B cell (primary cell): ENCODE results near the gene HPX.

Experiments
- EZH2 ChIP-seq: IDR thresholded peaks from 2 replicates; pipeline ENCODE4 v1.6.1; 2012; ENCODE audit warnings: borderline replicate concordance, low read depth, mild to moderate bottlenecking, moderate library complexity, low read length; ENCODE audit not compliant: insufficient read depth, poor library complexity, severe bottlenecking
- TF ChIP-seq, protein P1 (sequence below): fragments of 200-600 bp; IDR thresholded peaks from one replicate; pipeline ENCODE4 v1.8.0; 2022; ENCODE audit warnings: antibody characterized with exemption, mild to moderate bottlenecking

DNA sequence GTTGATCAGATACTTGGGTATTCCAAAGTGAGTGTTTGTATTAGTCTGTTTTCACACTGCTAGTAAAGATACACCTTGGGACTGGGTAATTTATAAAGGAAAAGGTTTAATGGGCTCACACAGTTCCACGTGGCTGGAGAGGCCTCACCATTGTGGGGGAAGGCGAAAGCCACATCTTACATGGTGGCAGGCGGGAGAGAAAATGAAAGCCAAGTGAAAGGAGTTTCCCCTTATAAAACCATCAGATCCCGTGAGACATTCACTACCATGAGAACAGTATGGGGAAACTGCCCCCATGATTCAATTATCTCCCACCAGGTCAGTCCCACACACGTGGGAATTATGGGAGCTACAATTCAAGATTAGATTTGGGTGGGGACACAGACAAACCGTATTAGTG lies 47.6 kb upstream of the HPX start:
- TF ChIP-seq, protein P1, sequence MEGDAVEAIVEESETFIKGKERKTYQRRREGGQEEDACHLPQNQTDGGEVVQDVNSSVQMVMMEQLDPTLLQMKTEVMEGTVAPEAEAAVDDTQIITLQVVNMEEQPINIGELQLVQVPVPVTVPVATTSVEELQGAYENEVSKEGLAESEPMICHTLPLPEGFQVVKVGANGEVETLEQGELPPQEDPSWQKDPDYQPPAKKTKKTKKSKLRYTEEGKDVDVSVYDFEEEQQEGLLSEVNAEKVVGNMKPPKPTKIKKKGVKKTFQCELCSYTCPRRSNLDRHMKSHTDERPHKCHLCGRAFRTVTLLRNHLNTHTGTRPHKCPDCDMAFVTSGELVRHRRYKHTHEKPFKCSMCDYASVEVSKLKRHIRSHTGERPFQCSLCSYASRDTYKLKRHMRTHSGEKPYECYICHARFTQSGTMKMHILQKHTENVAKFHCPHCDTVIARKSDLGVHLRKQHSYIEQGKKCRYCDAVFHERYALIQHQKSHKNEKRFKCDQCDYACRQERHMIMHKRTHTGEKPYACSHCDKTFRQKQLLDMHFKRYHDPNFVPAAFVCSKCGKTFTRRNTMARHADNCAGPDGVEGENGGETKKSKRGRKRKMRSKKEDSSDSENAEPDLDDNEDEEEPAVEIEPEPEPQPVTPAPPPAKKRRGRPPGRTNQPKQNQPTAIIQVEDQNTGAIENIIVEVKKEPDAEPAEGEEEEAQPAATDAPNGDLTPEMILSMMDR, result no peak
- TF ChIP-seq EZH2, result no peak
